GM11168 (cell line): ENCODE measurements around the gene PATJ.
"Not testable (repeated sequence)": the region's sequence is repeated elsewhere in the genome, so short reads cannot be mapped to it uniquely, and the experiment has no call there.

ENCODE experiments used
- in situ Hi-C: fragments of 300-500 bp; cut with MboI; formaldehyde crosslinking; loops from one replicate; pipeline ENCODE4 v1.12.0; 2022; ENCODE audit warnings: low sequenced_read_pairs; ENCODE audit not compliant: unreplicated experiment

PATJ gene

GRCh38 chr1:62185677-62186076, 443.4 kb downstream of the PATJ start:
- in situ Hi-C loops: no loop called here

GRCh38 chr1:62187548-62187947, 445.3 kb downstream of the PATJ start:
- in situ Hi-C loops: no loop called here

GRCh38 chr1:62188111-62188510, 445.8 kb downstream of the PATJ start:
- in situ Hi-C loops: no loop called here

- in situ Hi-C loops: no loop called here
Measured at GRCh38 chr1:62194651-62195544, 452.6 kb downstream of the PATJ start, which contains the start of gene L1TD1. Gene L1TD1, plus strand, starts transcription at chr1:62194849. Its CDS starts 11,780 bp downstream, at chr1:62206629.

- in situ Hi-C loops: no loop called here
Measured at GRCh38 chr1:62196086-62196690, 453.9 kb downstream of the PATJ start.

GRCh38 chr1:62198069-62198780, 455.9 kb downstream of the PATJ start:
- in situ Hi-C loops: no loop called here

GRCh38 chr1:62198781-62199125, 456.5 kb downstream of the PATJ start:
- in situ Hi-C loops: no loop called here

- in situ Hi-C loops: no loop called here
Measured at GRCh38 chr1:62207187-62207586, 464.9 kb downstream of the PATJ start.

- in situ Hi-C loops: no loop called here
Measured at GRCh38 chr1:62208087-62208486, 465.8 kb downstream of the PATJ start.

GRCh38 chr1:62208970-62209369, 466.7 kb downstream of the PATJ start:
- in situ Hi-C loops: no loop called here

- in situ Hi-C loops: no loop called here
Measured at GRCh38 chr1:62209931-62210595, 467.8 kb downstream of the PATJ start.

GRCh38 chr1:62210960-62211359, 468.7 kb downstream of the PATJ start:
- in situ Hi-C loops: no loop called here

- in situ Hi-C loops: no loop called here
Measured at GRCh38 chr1:62212411-62212810, 470.1 kb downstream of the PATJ start.

GRCh38 chr1:62213075-62213914, 471.0 kb downstream of the PATJ start:
- in situ Hi-C loops: no loop called here

GRCh38 chr1:62218604-62219003, 476.3 kb downstream of the PATJ start:
- in situ Hi-C loops: no loop called here

GRCh38 chr1:62220456-62220855, 478.2 kb downstream of the PATJ start:
- in situ Hi-C loops: not testable (repeated sequence)

- in situ Hi-C loops: no loop called here
Measured at GRCh38 chr1:62221171-62221570, 478.9 kb downstream of the PATJ start.

GRCh38 chr1:62222321-62222720, 480.0 kb downstream of the PATJ start:
- in situ Hi-C loops: no loop called here

GRCh38 chr1:62224182-62224581, 481.9 kb downstream of the PATJ start:
- in situ Hi-C loops: no loop called here

- in situ Hi-C loops: no loop called here
Measured at GRCh38 chr1:62227496-62227895, 485.2 kb downstream of the PATJ start.
